ENCODE results near the gene LITAFD.
"Not testable (repeated sequence)": the region's sequence is repeated elsewhere in the genome, so short reads cannot be mapped to it uniquely, and the experiment has no call there.

LITAFD gene

GRCh38 chr16:8858994-8859912 lies 22.9 kb upstream of the LITAFD start:
- DNase-seq, result no peak

- DNase-seq, result no peak
Observed at GRCh38 chr16:8859913-8860881, 22.0 kb upstream of the LITAFD start.

- DNase-seq, result no peak
Observed at GRCh38 chr16:8861563-8862308, 20.4 kb upstream of the LITAFD start.

- no peak for DNase-seq
Observed at GRCh38 chr16:8862309-8863130, 19.6 kb upstream of the LITAFD start.

GRCh38 chr16:8863594-8864424 lies 18.3 kb upstream of the LITAFD start:
- no peak for DNase-seq

GRCh38 chr16:8864480-8865110 lies 17.6 kb upstream of the LITAFD start:
- no peak for DNase-seq

GRCh38 chr16:8865145-8865882 lies 16.8 kb upstream of the LITAFD start:
- DNase-seq, result no peak

- no peak for DNase-seq
Observed at GRCh38 chr16:8866118-8866883, 15.8 kb upstream of the LITAFD start.

- DNase-seq, result no peak
Observed at GRCh38 chr16:8866884-8867215, 15.3 kb upstream of the LITAFD start.

- DNase-seq, result peak; percentile 68
Observed at GRCh38 chr16:8867216-8867931, 14.8 kb upstream of the LITAFD start.

- DNase-seq, result no peak
Observed at GRCh38 chr16:8867932-8868415, 14.2 kb upstream of the LITAFD start.

- peak; percentile 93 for DNase-seq
Observed at GRCh38 chr16:8868416-8869211, 13.5 kb upstream of the LITAFD start, which contains the start of gene CARHSP1. TSS of gene CARHSP1 (minus strand) at chr16:8869006. CDS start at chr16:8859328, 9,678 bp downstream.

- DNase-seq, result no peak
Observed at GRCh38 chr16:8869212-8869987, 12.8 kb upstream of the LITAFD start.

- DNase-seq, result not testable (repeated sequence)
Observed at GRCh38 chr16:8869988-8870241, 12.2 kb upstream of the LITAFD start.

- DNase-seq, result no peak
Observed at GRCh38 chr16:8872071-8872470, 10.1 kb upstream of the LITAFD start.
